Renal cortical epithelial cell (primary cell): ENCODE measurements around the gene MAIP1. TPM values are rescaled to one million over a fixed set of nuclear protein-coding genes. Genes with fewer than 3 reads are reported as not detected.
"Not testable (repeated sequence)": the region's sequence is repeated elsewhere in the genome, so short reads cannot be mapped to it uniquely, and the experiment has no call there.

ENCODE experiments used
- DNase-seq: peaks from one replicate; pipeline ENCODE4 v3.0.0-alpha.2; 2011; ENCODE audit warnings: low read depth
- total RNA-seq: library from RNA; depleted of rRNA; stranded (reverse); fragments of >200 nt; gene quantifications from 2 replicates; pipeline ENCODE4 v1.2.3, GENCODE V29; 2014

Gene MAIP1, protein sequence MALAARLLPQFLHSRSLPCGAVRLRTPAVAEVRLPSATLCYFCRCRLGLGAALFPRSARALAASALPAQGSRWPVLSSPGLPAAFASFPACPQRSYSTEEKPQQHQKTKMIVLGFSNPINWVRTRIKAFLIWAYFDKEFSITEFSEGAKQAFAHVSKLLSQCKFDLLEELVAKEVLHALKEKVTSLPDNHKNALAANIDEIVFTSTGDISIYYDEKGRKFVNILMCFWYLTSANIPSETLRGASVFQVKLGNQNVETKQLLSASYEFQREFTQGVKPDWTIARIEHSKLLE
- 26.2 and 31.3 TPM in 2 replicates for total RNA-seq

- DNase-seq: peak; percentile 69
Observed at GRCh38 chr2:199955339-199956061, at the start of gene MAIP1, which contains the start of gene TYW5. TSS of gene MAIP1 (plus strand) at chr2:199955582. CDS start at chr2:199955799, 217 bp downstream. TSS of gene TYW5 (minus strand) at chr2:199955491. CDS start at chr2:199955470, 21 bp downstream.

DNA sequence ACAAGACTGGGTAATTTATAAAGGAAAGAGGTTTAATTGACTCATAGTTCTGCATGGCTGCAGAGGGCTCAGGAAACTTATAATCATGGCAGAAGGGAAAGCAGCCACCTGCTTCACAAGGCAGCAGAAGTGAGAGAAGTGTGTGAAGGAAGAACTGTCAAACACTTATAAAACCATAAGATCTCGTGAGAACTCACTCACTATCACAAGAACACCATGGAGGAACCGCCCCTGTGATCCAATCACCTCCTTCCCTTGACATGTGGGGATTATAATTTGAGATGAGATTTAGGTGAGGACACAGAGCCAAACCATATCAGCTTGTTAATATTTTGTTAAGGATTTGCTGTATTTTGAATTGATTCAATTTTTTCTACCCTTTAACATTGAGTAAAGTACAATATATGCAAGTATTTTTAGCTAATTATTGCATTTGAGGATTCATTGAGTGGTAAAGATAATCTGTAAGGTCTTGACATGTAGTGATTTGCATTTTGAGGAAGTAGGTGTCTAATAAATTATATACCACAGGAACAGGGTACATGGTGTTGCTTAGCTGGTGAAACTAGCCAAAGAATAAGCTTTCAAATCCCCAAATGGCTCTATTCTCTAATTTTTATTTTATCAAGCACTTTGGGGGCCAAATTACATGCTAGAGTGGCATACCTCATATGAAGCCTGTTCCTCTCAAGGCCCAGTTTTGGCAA, 48.2 kb upstream of the MAIP1 start:
- no peak for DNase-seq

- no peak for DNase-seq
Observed at GRCh38 chr2:199910338-199911051, 44.9 kb upstream of the MAIP1 start.

- peak; percentile 93 for DNase-seq
Observed at GRCh38 chr2:199911052-199911876, 44.1 kb upstream of the MAIP1 start, which contains the start of gene C2orf69. TSS of gene C2orf69 (plus strand) at chr2:199911293. CDS start at chr2:199911439, 146 bp downstream.

GRCh38 chr2:199911877-199912161, 43.6 kb upstream of the MAIP1 start:
- no peak for DNase-seq

- not testable (repeated sequence) for DNase-seq
Observed at GRCh38 chr2:199912553-199913114, 42.7 kb upstream of the MAIP1 start.

- no peak for DNase-seq
Observed at GRCh38 chr2:199914372-199914958, 40.9 kb upstream of the MAIP1 start.

DNA sequence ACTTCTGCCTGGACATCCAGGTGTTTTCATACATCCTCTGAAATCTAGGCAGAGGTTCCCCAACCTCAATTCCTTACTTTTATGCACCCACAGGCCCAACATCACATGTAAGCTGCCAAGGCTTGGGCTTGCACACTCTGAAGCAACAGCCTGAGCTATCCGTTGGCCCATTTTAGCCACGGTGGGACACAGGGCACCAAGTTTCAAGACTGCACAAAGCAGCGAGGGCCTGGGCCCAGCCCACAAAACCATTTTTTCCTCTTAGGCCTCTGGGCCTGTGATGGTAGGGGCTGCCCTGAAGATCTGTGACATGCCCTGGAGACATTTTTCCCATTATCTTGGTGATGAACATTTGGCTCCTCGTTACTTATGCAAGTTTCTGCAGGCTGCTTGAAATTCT, 38.4 kb upstream of the MAIP1 start:
- no peak for DNase-seq

DNA sequence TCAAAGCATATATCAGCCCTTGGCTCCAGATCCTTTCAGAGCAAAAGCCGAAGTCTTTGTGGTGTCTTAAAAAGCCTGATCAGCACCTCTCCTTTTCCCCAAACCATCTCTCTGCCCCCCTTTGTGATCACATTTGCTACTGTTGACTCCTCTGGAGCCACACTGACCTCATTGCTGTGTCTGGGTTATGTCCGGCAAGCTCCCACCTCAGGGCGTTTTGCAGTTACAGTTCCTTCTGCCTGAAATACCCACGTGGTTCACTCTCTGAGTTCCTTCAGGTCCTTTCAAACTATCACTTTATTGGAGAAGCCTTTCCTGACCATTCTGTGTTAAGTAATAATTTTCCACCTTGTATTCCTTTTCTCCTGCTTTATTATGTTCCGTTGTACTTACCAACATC, 32.5 kb upstream of the MAIP1 start:
- DNase-seq: peak; percentile 46

DNA sequence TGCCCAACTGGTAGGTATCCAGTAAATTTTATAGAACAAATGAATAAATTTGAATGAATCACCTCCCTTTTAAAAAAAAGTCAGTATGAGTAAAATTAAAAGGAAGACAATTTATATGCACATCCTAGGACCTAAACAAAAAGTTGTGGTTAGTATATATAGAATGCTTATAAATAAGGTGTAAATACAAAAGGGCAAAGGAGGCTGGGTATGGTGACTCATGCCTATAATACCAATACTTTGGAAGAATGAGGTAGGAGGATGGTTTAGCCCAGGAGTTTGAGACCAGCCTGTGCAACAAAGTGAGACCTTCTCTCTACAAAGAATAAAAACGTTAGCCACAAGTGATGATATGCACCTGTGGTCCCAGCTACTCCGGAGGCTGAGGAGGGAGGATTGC, 31.5 kb upstream of the MAIP1 start:
- no peak for DNase-seq

DNA sequence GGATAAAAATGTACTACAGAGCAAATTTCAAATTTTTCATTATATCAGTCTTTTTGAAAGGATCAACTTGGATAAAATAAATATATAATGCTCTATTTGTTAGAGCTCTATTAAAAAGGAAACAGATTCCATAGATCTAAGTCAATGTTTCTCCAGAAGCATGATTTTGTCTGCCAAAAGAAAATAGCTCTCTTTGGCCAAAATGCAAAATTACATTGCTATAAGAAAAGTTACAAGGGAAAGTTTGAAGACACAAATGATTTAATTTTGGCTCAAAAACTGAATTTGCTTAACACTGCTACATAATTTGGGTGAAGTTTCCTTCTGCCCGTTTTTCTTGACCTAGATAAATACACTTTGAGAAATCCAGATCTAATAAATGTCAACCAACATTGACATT, 28.6 kb upstream of the MAIP1 start:
- DNase-seq: no peak

DNA sequence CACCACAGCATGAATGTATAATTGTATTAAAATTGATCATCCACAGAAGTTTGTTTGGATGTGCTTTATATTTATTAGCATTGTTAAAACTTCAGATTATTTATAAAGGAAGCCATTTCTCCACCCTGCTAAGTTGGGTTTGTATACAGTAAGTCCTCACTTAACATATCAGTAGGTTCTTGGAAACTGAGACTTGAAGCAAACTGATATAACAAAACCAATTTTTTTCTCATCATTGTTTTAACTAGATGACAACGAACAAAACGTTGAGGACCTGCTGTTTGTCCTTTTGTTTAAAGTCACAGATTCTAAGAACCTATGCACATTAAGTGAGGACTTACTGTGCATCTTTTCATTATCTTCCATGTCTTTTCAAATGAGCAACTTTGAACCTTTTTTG, 27.2 kb upstream of the MAIP1 start:
- no peak for DNase-seq

DNA sequence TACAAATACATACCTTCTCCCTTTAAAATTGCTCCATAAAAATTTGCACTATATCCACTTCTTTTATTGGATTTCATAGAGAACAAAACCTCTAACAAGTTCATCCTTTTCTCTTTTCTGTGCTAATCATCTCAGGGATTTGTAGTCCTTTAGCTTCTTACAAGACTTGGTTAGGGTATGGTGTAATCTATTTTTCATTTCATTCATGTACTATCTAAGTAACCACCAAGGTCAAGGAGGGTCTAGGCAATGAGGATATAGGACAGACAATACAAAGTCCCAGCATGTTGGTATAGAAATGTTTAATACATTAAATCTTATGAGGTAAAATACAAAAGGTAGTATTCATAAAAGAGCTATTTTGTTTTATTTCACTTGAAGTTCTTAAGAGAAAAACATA, 26.8 kb upstream of the MAIP1 start:
- no peak for DNase-seq

DNA sequence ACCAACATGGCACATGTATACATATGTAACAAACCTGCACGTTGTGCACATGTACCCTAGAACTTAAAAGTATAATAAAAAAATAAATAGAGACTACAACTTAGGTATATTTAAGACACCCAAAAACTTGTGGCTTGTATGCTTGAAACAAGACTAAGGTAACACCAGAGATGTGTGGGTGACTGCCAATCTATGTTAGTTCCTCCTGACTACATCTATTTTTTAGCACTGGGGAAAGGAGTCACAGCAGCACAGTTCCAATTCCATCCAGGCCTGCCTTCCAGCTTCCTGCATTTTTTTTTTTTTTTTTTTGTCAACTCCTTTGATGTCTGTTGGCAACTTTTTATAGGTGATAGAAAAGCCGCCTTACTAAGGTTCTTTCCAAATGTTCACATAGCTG, 26.1 kb upstream of the MAIP1 start:
- DNase-seq: no peak

DNA sequence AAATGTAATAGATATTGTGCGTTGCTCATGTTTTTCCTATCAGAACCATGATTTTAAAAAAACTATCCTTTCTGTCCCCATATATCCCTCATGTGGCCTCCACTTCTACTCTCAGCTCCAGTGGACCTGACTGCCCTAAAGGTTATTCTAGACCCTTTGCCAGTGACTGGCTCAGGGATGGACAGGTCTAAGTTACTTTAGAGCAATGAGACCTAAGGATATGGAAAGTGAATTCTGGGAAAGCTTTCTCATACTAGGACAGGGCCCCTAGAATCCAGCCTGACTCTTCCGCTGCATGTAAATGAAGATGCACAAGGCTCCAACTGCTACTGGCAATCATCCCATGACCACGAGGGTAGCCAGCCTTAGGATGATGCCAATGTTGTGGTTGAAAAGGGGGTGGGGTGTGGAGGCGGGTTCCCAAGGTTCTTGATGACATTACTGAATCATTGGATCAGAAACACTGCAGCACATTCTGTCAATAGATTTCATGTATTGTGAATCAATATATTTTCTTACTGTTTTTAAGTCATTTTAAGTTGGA, 23.0 kb upstream of the MAIP1 start:
- peak; percentile 21 for DNase-seq

DNA sequence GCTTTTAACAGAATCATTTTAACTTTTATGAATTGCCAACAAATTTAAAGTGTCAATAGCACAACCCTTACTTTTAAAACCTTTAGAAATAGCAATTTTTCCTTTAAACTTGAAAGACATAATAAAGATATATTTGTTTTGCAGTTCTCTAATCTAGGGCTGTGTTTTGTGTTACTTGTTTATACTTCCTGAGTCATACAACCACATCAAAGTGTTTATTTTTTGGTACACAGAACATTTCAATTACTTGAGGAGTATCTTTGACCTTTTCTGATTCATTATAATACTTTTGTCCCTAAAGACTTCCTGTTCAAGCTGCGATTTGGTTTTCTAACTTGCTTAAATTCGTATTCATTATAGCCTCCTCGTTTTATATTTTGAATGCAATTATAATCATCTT, 21.9 kb upstream of the MAIP1 start:
- peak; percentile 45 for DNase-seq

GRCh38 chr2:199936554-199936953, 18.8 kb upstream of the MAIP1 start:
- DNase-seq: peak; percentile 51

- DNase-seq: peak; percentile 61
Observed at GRCh38 chr2:199940373-199940772, 15.0 kb upstream of the MAIP1 start.

GRCh38 chr2:199943373-199943772, 12.0 kb upstream of the MAIP1 start:
- DNase-seq: no peak

- DNase-seq: no peak
Observed at GRCh38 chr2:199946196-199946595, 9.2 kb upstream of the MAIP1 start.
